ENCODE results near the gene FAM13B.

The FAM13B gene

GRCh38 chr5:137901011-137901817 lies 131.7 kb downstream of the FAM13B start:
- no peak overlapping the region for H3K4me3 ChIP-seq (replicated peaks; ENCODE audit: low read depth, low read length)
- TF ChIP-seq CTCF (IDR thresholded peaks at IDR 0.05; ENCODE audit: low read depth, low read length, missing control alignments): no peak
- no peak for DNase-seq (ENCODE audit: extremely low read depth, low read depth)

DNA sequence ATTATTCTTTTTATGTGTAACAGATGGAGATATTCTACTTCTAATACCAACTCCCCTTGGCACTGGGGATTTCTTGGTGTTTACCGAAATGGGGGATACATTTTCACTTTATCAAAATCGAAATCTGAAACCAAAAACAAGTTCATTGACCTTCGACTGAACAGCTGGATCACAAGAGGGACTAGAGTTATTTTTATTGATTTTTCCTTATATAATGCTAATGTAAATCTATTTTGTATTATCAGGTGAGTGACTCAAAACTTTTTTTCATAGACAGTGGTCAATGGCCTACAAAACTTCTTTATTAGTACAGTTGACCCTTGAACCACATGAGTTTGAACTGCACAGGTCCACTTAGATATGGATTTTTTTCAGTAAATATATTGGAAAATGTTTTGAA lies 133.4 kb downstream of the FAM13B start:
- H3K4me3 ChIP-seq (replicated peaks; ENCODE audit: low read depth, low read length): no peak overlapping the region
- DNase-seq (ENCODE audit: extremely low read depth, low read depth): no peak
- no peak for TF ChIP-seq CTCF (IDR thresholded peaks at IDR 0.05; ENCODE audit: low read depth, low read length, missing control alignments)

GRCh38 chr5:137896560-137896959 lies 136.3 kb downstream of the FAM13B start:
- no peak for DNase-seq (ENCODE audit: extremely low read depth, low read depth)
- TF ChIP-seq CTCF (IDR thresholded peaks at IDR 0.05; ENCODE audit: low read depth, low read length, missing control alignments): no peak
- no peak overlapping the region for H3K4me3 ChIP-seq (replicated peaks; ENCODE audit: low read depth, low read length)

DNA sequence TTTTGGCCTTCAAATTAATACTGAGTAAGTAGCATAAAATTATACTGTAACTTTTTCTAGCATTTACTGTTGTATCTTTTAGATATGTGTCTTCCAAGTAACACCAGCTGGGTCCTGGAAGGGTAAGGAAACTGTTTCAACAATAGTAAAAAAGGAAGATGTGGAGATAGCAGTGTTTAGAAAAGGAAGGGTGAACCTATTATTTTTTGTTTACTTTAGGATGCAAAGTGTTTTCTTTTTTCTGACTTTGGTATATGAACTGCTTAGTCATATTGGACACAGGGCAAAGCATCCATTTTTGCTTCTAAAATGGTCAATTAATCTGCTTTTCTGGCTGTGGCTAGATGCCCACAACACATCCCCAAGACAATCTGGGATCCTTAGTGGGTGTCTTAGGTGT lies 138.3 kb downstream of the FAM13B start:
- TF ChIP-seq CTCF (IDR thresholded peaks at IDR 0.05; ENCODE audit: low read depth, low read length, missing control alignments): no peak
- H3K4me3 ChIP-seq (replicated peaks; ENCODE audit: low read depth, low read length): no peak overlapping the region
- no peak for DNase-seq (ENCODE audit: extremely low read depth, low read depth)

DNA sequence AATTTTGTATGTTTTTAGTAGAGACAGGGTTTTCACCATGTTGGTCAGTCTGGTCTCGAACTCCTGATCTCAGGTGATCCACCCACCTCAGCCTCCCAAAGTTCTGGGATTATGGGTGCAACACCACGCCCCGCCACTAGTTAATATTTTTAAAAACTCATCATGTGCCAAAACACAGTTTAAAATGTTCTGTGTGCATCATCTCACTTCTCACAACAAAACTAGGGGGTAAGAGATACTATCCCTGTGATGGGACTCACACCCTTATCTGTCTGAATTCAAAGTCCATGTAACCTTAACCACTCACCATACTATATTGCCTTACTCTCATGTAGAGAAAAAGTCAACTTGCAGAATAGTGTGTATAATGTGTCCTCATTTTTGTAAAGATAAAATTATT lies 141.0 kb downstream of the FAM13B start:
- DNase-seq (ENCODE audit: extremely low read depth, low read depth): no peak
- H3K4me3 ChIP-seq (replicated peaks; ENCODE audit: low read depth, low read length): no peak overlapping the region
- TF ChIP-seq CTCF (IDR thresholded peaks at IDR 0.05; ENCODE audit: low read depth, low read length, missing control alignments): no peak

DNA sequence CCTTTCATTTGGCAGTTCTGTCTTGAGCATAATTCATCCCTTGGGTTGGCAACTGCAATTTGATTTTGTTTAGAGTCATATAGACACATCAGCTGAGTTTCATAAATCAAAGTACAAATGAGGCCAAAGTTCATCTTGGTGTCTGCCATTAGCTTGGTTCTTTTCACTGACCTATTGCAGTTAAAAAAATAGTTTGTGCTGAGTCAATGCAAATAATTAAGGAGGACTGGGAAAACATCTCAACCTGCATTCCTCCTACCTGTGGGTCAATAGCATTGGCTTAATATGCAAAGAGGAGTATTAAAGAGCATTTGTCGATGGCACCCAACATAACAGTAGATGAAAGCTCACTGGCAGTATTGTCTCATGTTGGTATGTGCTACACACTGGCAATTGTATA lies 142.0 kb downstream of the FAM13B start:
- TF ChIP-seq CTCF (IDR thresholded peaks at IDR 0.05; ENCODE audit: low read depth, low read length, missing control alignments): no peak
- no peak overlapping the region for H3K4me3 ChIP-seq (replicated peaks; ENCODE audit: low read depth, low read length)
- DNase-seq (ENCODE audit: extremely low read depth, low read depth): no peak

Data from HFF-Myc (cell line).